Measurements from ENCODE around the gene SAMD4B. TPM values are rescaled to one million over a fixed set of nuclear protein-coding genes. Genes with fewer than 3 reads are reported as not detected.

The SAMD4B gene
- total RNA-seq, 2 experiments from 2014 or later: 59.4 to 60.0 TPM

DNA sequence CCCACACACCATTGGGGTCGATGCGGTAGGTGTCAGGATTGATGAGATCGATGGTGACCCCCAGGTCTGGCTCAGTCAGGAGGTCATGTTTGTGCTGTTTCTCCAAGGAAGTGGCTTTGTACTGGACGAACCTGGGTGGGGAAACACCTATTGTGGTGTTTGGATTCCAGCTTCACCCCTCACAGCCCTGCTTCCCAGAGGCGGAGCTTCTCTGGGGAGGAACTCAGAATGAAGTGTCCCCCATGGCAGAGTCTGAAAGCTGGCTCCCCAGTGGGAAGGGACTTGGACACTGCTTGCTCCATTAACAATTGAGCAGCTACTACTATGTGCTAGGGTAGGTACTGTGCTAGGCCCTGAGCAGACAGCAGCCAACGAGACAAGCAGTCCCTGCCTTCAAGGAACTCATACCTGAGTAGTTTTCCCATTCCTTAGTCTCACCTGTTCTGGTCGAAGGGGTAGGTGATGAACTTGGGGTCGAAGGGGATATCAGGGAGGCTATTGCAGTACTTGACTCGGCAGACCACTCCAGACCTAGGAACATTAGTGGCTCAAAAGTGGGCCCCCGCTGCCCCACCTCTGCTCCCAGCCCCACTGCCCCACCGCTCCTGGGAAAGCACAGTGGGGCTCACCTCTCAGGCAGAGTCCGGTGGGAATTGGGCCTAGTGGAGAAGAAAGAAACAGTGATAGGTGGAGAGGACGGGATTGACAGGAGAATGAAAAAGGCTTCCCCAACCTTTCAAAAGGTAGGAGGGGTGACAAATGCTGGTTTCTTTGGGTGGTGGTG is 47.6 kb downstream of the SAMD4B start:
- Histone ChIP-seq H3K36me3 (ENCODE audit: insufficient read depth, low read length) (peaks cover 59% of the 10 kb centered on the region), H3K4me2 (ENCODE audit: low read length) (peak overlapping the region; percentile 83), H3K4me3 (ENCODE audit: low read depth, low read length, poor library complexity, severe bottlenecking) (peak overlapping the region; percentile 86), H3K4me1 (ENCODE audit: insufficient read depth, low read length, poor library complexity, severe bottlenecking) (peaks cover 24% of the 10 kb centered on the region), H4K20me1 (ENCODE audit: insufficient read depth, low read length) (no peaks in the 10 kb centered on the region), H3K79me2 (ENCODE audit: insufficient read depth, low read depth, low read length) (peaks cover 25% of the 10 kb centered on the region), H3K9me2 (ENCODE audit: insufficient read depth, low read length) (no peaks in the 10 kb centered on the region), H3K27ac (ENCODE audit: low read depth, low read length, poor library complexity, severe bottlenecking) (peak overlapping the region; percentile 84), H3K9me3 (ENCODE audit: low read length) (no peaks in the 10 kb centered on the region), H2AFZ (ENCODE audit: low read length) (no peak overlapping the region)
- CTCF ChIA-PET (ENCODE audit: unreplicated experiment): no interaction called here
- no peak for DNase-seq (ENCODE audit: low spot score)
- intact Hi-C loops (cut with micrococcal nuclease; ENCODE audit: unreplicated experiment): loop anchor here (2.0 kb wide), 1 partner anchor 143 kb away; the partner anchor contains the start of gene EID2B
- POLR2A ChIA-PET: interaction anchor here (1.0 to 2.0 kb wide), 2 partner anchors 46 to 53 kb away, joined by 3 to 6 read pairs; partner anchors contain the start of gene RPS16
- BruUV-seq (replicated peaks): no TSS peak
- TF ChIP-seq EZH2phosphoT487 (IDR thresholded peaks at IDR 0.05; ENCODE audit: borderline replicate concordance, low read depth, low read length): no peak
- no peak for TF ChIP-seq CTCF (conservative IDR thresholded peaks at IDR 0.05; ENCODE audit: low read length)

DNA sequence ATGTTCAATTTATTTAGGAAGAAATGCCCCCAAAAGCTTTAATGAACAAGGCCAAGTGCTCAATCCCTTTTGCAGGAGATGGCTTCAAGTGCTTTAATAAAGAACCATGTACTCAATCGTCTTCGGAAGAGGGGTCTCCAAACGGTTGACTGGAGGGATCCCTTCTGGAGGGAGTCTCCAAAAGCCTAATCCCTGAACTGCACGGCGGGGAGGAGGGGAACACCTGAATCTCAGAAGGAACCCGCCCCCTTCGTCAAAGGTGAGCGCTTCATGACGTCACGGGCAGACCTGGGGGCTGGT is 48.2 kb downstream of the SAMD4B start:
- no TSS peak for BruUV-seq (replicated peaks)
- H3K79me2 ChIP-seq (ENCODE audit: insufficient read depth, low read depth, low read length): peaks cover 25% of the 10 kb centered on the region
- peak overlapping the region; percentile 83 for H3K4me2 ChIP-seq (ENCODE audit: low read length)
- intact Hi-C loops (cut with micrococcal nuclease; ENCODE audit: unreplicated experiment): loop anchor here (2.0 kb wide), 1 partner anchor 142 kb away; the partner anchor contains the start of gene EID2B
- ChIA-PET POLR2A (interaction anchor here (0.7 to 2.0 kb wide), 3 partner anchors 54 to 179 kb away, joined by 3 to 6 read pairs (median 4); partner anchors contain the start of gene SUPT5H), CTCF (ENCODE audit: unreplicated experiment) (no interaction called here)
- H3K36me3 ChIP-seq (ENCODE audit: insufficient read depth, low read length): peaks cover 60% of the 10 kb centered on the region
- H4K20me1 ChIP-seq (ENCODE audit: insufficient read depth, low read length): no peaks in the 10 kb centered on the region
- H3K9me3 ChIP-seq (ENCODE audit: low read length): no peaks in the 10 kb centered on the region
- H2AFZ ChIP-seq (ENCODE audit: low read length): peak overlapping the region; percentile 71; the same call in 1 of the 2 replicates
- no peak for TF ChIP-seq EZH2phosphoT487 (IDR thresholded peaks at IDR 0.05; ENCODE audit: borderline replicate concordance, low read depth, low read length)
- TF ChIP-seq CTCF (conservative IDR thresholded peaks at IDR 0.05; ENCODE audit: low read length): no peak
- peak overlapping the region; percentile 86 for H3K4me3 ChIP-seq (ENCODE audit: low read depth, low read length, poor library complexity, severe bottlenecking)
- no peaks in the 10 kb centered on the region for H3K9me2 ChIP-seq (ENCODE audit: insufficient read depth, low read length)
- peak overlapping the region; percentile 84 for H3K27ac ChIP-seq (ENCODE audit: low read depth, low read length, poor library complexity, severe bottlenecking)
- peaks cover 24% of the 10 kb centered on the region for H3K4me1 ChIP-seq (ENCODE audit: insufficient read depth, low read length, poor library complexity, severe bottlenecking)
- DNase-seq (ENCODE audit: low spot score): no peak
